Measurements from ENCODE around the gene TDRKH.
A peak's percentile ranks its signal among the peaks of the same experiment; 100 is the strongest.

- TF ChIP-seq, protein P1, sequence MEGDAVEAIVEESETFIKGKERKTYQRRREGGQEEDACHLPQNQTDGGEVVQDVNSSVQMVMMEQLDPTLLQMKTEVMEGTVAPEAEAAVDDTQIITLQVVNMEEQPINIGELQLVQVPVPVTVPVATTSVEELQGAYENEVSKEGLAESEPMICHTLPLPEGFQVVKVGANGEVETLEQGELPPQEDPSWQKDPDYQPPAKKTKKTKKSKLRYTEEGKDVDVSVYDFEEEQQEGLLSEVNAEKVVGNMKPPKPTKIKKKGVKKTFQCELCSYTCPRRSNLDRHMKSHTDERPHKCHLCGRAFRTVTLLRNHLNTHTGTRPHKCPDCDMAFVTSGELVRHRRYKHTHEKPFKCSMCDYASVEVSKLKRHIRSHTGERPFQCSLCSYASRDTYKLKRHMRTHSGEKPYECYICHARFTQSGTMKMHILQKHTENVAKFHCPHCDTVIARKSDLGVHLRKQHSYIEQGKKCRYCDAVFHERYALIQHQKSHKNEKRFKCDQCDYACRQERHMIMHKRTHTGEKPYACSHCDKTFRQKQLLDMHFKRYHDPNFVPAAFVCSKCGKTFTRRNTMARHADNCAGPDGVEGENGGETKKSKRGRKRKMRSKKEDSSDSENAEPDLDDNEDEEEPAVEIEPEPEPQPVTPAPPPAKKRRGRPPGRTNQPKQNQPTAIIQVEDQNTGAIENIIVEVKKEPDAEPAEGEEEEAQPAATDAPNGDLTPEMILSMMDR (IDR thresholded peaks at IDR 0.05; ENCODE audit: low read depth, low read length, missing input control): no peak
- no peak for TF ChIP-seq ZBTB33 (IDR thresholded peaks at IDR 0.05)
- TF ChIP-seq TAF1 (conservative IDR thresholded peaks at IDR 0.05): no peak
- peak; percentile 28 for TF ChIP-seq YY1 (IDR thresholded peaks at IDR 0.05)
- no peak for TF ChIP-seq EGR1 (IDR thresholded peaks at IDR 0.05; ENCODE audit: low read depth in 2 of 2)
- TF ChIP-seq SP1 (IDR thresholded peaks at IDR 0.05): no peak
- TF ChIP-seq, protein P2, sequence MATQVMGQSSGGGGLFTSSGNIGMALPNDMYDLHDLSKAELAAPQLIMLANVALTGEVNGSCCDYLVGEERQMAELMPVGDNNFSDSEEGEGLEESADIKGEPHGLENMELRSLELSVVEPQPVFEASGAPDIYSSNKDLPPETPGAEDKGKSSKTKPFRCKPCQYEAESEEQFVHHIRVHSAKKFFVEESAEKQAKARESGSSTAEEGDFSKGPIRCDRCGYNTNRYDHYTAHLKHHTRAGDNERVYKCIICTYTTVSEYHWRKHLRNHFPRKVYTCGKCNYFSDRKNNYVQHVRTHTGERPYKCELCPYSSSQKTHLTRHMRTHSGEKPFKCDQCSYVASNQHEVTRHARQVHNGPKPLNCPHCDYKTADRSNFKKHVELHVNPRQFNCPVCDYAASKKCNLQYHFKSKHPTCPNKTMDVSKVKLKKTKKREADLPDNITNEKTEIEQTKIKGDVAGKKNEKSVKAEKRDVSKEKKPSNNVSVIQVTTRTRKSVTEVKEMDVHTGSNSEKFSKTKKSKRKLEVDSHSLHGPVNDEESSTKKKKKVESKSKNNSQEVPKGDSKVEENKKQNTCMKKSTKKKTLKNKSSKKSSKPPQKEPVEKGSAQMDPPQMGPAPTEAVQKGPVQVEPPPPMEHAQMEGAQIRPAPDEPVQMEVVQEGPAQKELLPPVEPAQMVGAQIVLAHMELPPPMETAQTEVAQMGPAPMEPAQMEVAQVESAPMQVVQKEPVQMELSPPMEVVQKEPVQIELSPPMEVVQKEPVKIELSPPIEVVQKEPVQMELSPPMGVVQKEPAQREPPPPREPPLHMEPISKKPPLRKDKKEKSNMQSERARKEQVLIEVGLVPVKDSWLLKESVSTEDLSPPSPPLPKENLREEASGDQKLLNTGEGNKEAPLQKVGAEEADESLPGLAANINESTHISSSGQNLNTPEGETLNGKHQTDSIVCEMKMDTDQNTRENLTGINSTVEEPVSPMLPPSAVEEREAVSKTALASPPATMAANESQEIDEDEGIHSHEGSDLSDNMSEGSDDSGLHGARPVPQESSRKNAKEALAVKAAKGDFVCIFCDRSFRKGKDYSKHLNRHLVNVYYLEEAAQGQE (IDR thresholded peaks at IDR 0.05): no peak
- TF ChIP-seq RAD21 (IDR thresholded peaks at IDR 0.05): no peak
- TF ChIP-seq RXRA (IDR thresholded peaks at IDR 0.05): no peak
- no peak for TF ChIP-seq MAX (IDR thresholded peaks at IDR 0.05)
- no peak for TF ChIP-seq JUND (IDR thresholded peaks at IDR 0.05)
Observed at GRCh38 chr1:151790940-151791651, 796 bp upstream of the TDRKH start.
